ENCODE measurements around the gene KRT85.

- TF ChIP-seq, protein P1, sequence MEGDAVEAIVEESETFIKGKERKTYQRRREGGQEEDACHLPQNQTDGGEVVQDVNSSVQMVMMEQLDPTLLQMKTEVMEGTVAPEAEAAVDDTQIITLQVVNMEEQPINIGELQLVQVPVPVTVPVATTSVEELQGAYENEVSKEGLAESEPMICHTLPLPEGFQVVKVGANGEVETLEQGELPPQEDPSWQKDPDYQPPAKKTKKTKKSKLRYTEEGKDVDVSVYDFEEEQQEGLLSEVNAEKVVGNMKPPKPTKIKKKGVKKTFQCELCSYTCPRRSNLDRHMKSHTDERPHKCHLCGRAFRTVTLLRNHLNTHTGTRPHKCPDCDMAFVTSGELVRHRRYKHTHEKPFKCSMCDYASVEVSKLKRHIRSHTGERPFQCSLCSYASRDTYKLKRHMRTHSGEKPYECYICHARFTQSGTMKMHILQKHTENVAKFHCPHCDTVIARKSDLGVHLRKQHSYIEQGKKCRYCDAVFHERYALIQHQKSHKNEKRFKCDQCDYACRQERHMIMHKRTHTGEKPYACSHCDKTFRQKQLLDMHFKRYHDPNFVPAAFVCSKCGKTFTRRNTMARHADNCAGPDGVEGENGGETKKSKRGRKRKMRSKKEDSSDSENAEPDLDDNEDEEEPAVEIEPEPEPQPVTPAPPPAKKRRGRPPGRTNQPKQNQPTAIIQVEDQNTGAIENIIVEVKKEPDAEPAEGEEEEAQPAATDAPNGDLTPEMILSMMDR (IDR thresholded peaks at IDR 0.05) = no peak
- TF ChIP-seq ZFX (IDR thresholded peaks at IDR 0.05; ENCODE audit: borderline replicate concordance) = no peak
These were observed 33.6 kb upstream of the KRT85 start for GRCh38 chr12:52400906-52401305.

Data from 22Rv1 (cell line).